ENCODE results near the gene CALM1. TPM values are rescaled to one million over a fixed set of nuclear protein-coding genes. Genes with fewer than 3 reads are reported as not detected.

The CALM1 gene
- total RNA-seq, 1 donor from 2014 or later: 328 TPM

DNA sequence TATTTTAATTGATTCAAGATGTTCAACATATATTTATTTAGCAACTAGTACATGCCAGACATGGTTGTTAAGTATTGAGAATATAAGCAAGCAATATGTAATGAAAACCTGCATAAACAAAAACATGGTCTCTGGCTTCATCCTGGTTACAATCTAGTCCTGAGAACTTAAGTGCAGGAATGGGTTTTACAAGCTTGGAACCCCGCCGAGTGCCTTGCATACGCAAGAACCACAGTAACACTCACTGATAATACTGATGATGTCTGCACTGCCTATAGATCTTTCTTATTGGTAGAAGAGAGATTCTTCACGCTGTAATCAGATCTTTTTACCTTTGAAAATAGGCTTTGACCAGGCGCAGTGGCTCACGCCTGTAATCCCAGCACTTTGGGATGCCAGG is 22.9 kb upstream of the CALM1 start:
- H3K4me3 ChIP-seq (ENCODE audit: low read depth, low read length): no peak overlapping the region
- no peak for TF ChIP-seq CTCF (IDR thresholded peaks at IDR 0.05; ENCODE audit: insufficient read depth, low read length, poor library complexity, severe bottlenecking)
- no peaks in the 10 kb centered on the region for H3K36me3 ChIP-seq (ENCODE audit: control insufficient read depth, insufficient read depth, low read length)
- DNase-seq (ENCODE audit: low read depth): no peak
- H3K27me3 ChIP-seq (ENCODE audit: control insufficient read depth, insufficient read depth, low read length): no peaks in the 10 kb centered on the region

DNA sequence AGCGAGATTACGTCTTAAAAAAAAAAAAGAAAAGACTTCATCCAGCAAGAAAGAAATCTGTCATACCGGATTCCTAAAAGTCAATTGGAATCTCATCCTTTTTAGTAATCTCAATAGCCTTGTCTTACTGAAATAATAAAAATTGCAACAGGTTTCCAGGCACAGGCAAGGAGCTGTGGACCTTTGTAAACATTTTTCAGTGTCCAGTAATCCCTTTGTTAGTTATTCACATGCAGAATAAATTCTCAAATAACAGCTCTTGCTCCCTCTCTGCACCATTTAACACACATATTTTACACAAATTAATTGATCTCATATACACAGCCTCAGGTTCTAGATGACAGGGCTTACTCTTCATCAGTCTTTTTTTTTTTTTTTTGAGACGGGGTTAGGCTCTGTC is 22.0 kb upstream of the CALM1 start:
- no peaks in the 10 kb centered on the region for H3K27me3 ChIP-seq (ENCODE audit: control insufficient read depth, insufficient read depth, low read length)
- TF ChIP-seq CTCF (IDR thresholded peaks at IDR 0.05; ENCODE audit: insufficient read depth, low read length, poor library complexity, severe bottlenecking): no peak
- H3K36me3 ChIP-seq (ENCODE audit: control insufficient read depth, insufficient read depth, low read length): no peaks in the 10 kb centered on the region
- DNase-seq (ENCODE audit: low read depth): no peak
- H3K4me3 ChIP-seq (ENCODE audit: low read depth, low read length): no peak overlapping the region

GRCh38 chr14:90375934-90376333 is 20.9 kb upstream of the CALM1 start:
- H3K27me3 ChIP-seq (ENCODE audit: control insufficient read depth, insufficient read depth, low read length): no peaks in the 10 kb centered on the region
- H3K4me3 ChIP-seq (ENCODE audit: low read depth, low read length): no peak overlapping the region
- no peak for DNase-seq (ENCODE audit: low read depth)
- TF ChIP-seq CTCF (IDR thresholded peaks at IDR 0.05; ENCODE audit: insufficient read depth, low read length, poor library complexity, severe bottlenecking): no peak
- H3K36me3 ChIP-seq (ENCODE audit: control insufficient read depth, insufficient read depth, low read length): no peaks in the 10 kb centered on the region

GRCh38 chr14:90378249-90378648 is 18.6 kb upstream of the CALM1 start:
- no peaks in the 10 kb centered on the region for H3K36me3 ChIP-seq (ENCODE audit: control insufficient read depth, insufficient read depth, low read length)
- no peak for TF ChIP-seq CTCF (IDR thresholded peaks at IDR 0.05; ENCODE audit: insufficient read depth, low read length, poor library complexity, severe bottlenecking)
- DNase-seq (ENCODE audit: low read depth): no peak
- no peak overlapping the region for H3K4me3 ChIP-seq (ENCODE audit: low read depth, low read length)
- no peaks in the 10 kb centered on the region for H3K27me3 ChIP-seq (ENCODE audit: control insufficient read depth, insufficient read depth, low read length)

- no peaks in the 10 kb centered on the region for H3K36me3 ChIP-seq (ENCODE audit: control insufficient read depth, insufficient read depth, low read length)
- no peak for TF ChIP-seq CTCF (IDR thresholded peaks at IDR 0.05; ENCODE audit: insufficient read depth, low read length, poor library complexity, severe bottlenecking)
- no peaks in the 10 kb centered on the region for H3K27me3 ChIP-seq (ENCODE audit: control insufficient read depth, insufficient read depth, low read length)
- H3K4me3 ChIP-seq (ENCODE audit: low read depth, low read length): no peak overlapping the region
- no peak for DNase-seq (ENCODE audit: low read depth)
Observed at GRCh38 chr14:90379106-90379505, 17.7 kb upstream of the CALM1 start.

GRCh38 chr14:90381011-90381786 is 15.6 kb upstream of the CALM1 start:
- TF ChIP-seq CTCF (IDR thresholded peaks at IDR 0.05; ENCODE audit: insufficient read depth, low read length, poor library complexity, severe bottlenecking): no peak

More at GRCh38 chr14:90381011-90381786, 15.6 kb upstream of the CALM1 start:
- Histone ChIP-seq H3K27me3 (ENCODE audit: control insufficient read depth, insufficient read depth, low read length) (no peaks in the 10 kb centered on the region), H3K36me3 (ENCODE audit: control insufficient read depth, insufficient read depth, low read length) (no peaks in the 10 kb centered on the region), H3K4me3 (ENCODE audit: low read depth, low read length) (no peak overlapping the region)
- no peak for DNase-seq (ENCODE audit: low read depth)
